ENCODE measurements around the gene SHC4. TPM values are rescaled to one million over a fixed set of nuclear protein-coding genes. Genes with fewer than 3 reads are reported as not detected.

The SHC4 gene
- total and polyA plus RNA-seq, 9 of the 15 experiments (the other 6 are each of a cell fraction or from before 2014, with no cell fraction given): 0.43 to 1.2 (median 0.67) TPM

DNA sequence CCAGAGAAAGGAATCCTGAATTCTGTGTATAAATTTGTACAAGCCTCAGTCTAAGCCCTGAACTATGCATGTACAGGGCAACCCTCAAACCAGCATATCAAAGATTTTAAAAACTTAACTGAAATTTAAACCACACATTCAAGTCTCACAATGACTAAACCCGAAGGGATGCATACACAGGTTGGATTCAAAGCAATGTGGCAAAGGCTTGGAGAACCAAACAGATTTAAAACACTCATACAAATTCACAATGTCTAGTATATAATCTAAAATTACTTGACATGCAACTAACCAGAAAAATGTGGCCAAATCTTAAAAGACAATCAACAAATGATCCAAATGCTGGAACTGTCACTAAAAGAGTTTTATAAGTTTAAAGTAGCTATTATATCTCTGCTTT, 189.2 kb downstream of the SHC4 start:
- no TSS peak for BruUV-seq (replicated peaks)

More for the DNA sequence above, 189.2 kb downstream of the SHC4 start:
- Histone ChIP-seq H4K20me1 (replicated peaks; ENCODE audit: control insufficient read depth, insufficient read depth, low read length) (no peaks in the 10 kb centered on the region), H3K27me3 (ENCODE audit: control insufficient read depth in 2 of 2, insufficient read depth in 2 of 2, low read length in 2 of 2) (no peaks in the 10 kb centered on the region), H3K4me2 (ENCODE audit: insufficient read depth, low read length) (no peak overlapping the region), H3K27ac (ENCODE audit: extremely low read depth, low read depth, low read length) (no peak overlapping the region), H3K4me3 (no peak overlapping the region), H3K36me3 (ENCODE audit: control insufficient read depth, insufficient read depth, low read length) (peaks cover 57% of the 10 kb centered on the region), H3K9me1 (ENCODE audit: control insufficient read depth, insufficient read depth, low read length) (no peaks in the 10 kb centered on the region), H3K9ac (ENCODE audit: insufficient read depth in 1 of 2, low read depth in 2 of 2, low read length in 2 of 2) (no peak overlapping the region), H3K79me2 (ENCODE audit: control insufficient read depth, insufficient read depth, low read length) (no peaks in the 10 kb centered on the region), H2AFZ (ENCODE audit: low read depth, low read length) (no peak overlapping the region), H3K9me3 (replicated peaks; ENCODE audit: control insufficient read depth, insufficient read depth, low read depth, low read length) (no peaks in the 10 kb centered on the region), H3K4me1 (replicated peaks in 1 of 2; ENCODE audit: control insufficient read depth in 2 of 2, insufficient read depth in 2 of 2, low read length in 2 of 2) (no peaks in the 10 kb centered on the region)
- 80% methylated on average over 1 of the region's 1 CpG for WGBS (ENCODE audit: insufficient coverage, low coverage, missing lambda C conversion rate)
- ATAC-seq: no peak
- no peak for DNase-seq (ENCODE audit: extremely low read depth in 1 of 4, low spot score in 3 of 4)
- ChIA-PET POLR2A (interaction anchor here (1.2 to 1.9 kb wide), 2 partner anchors 12 to 15 kb away, joined by 4 to 5 read pairs; no protein-coding TSS in a partner anchor), CTCF (ENCODE audit: low intra/inter-chr PET ratio) (no interaction called here)
- FAIRE-seq: no peak
- in situ Hi-C loops (cut with MboI): no loop called here
- intact Hi-C loops (cut with micrococcal nuclease): no loop called here
- no peak for TF ChIP-seq TARDBP (IDR thresholded peaks at IDR 0.05)

Small RNAs within 50 kb of the gene (small RNA-seq; reads per million reads assigned to genes)
- gene RF00019: not detected

Other genes starting within 250 kb of the SHC4 start
- gene CEP152, start 152.8 kb downstream of the SHC4 start, total RNA-seq (2014; rRNA removed): 23.6 and 24.0 TPM in 2 replicates
- gene CEP152, start 152.8 kb downstream of the SHC4 start, total RNA-seq (2014; rRNA removed; fragmentation: Illumina TruSeq; extraction: Trizol): 43.0 and 52.6 TPM in 2 replicates
- 36.2 and 41.1 TPM in 2 replicates for gene CEP152, start 152.8 kb downstream of the SHC4 start, total RNA-seq (2015; rRNA removed; fragmentation: Illumina TruSeq; extraction: Trizol)
- 21.8 and 26.0 TPM in 2 replicates for gene CEP152, start 152.8 kb downstream of the SHC4 start, total RNA-seq (2021)
- gene CEP152, start 152.8 kb downstream of the SHC4 start, polyA plus RNA-seq (2011; rRNA removed): 8.1 and 9.9 TPM in 2 replicates
- 20.6 and 25.7 TPM in 2 replicates for gene CEP152, start 152.8 kb downstream of the SHC4 start, polyA plus RNA-seq (2014; fragmentation: Illumina TruSeq; extraction: Trizol)
- gene CEP152, start 152.8 kb downstream of the SHC4 start, polyA plus RNA-seq (2014; fragmentation: Nextera tagmentation; extraction: Ambion mirVana): 10 to 100 TPM; 12.0 to 14.2 TPM
- 19.3 and 39.3 TPM in 2 replicates for gene CEP152, start 152.8 kb downstream of the SHC4 start, polyA plus RNA-seq (2014; rRNA removed)
- gene EID1, start 85.8 kb downstream of the SHC4 start, total RNA-seq (2014; rRNA removed): 167 and 170 TPM in 2 replicates
- 136 and 159 TPM in 2 replicates for gene EID1, start 85.8 kb downstream of the SHC4 start, total RNA-seq (2014; rRNA removed; fragmentation: Illumina TruSeq; extraction: Trizol)
- gene EID1, start 85.8 kb downstream of the SHC4 start, total RNA-seq (2015; rRNA removed; fragmentation: Illumina TruSeq; extraction: Trizol): 197 and 201 TPM in 2 replicates
- gene EID1, start 85.8 kb downstream of the SHC4 start, total RNA-seq (2021): 124 and 143 TPM in 2 replicates
- 118 and 154 TPM in 2 replicates for gene EID1, start 85.8 kb downstream of the SHC4 start, polyA plus RNA-seq (2011; rRNA removed)
- 134 and 176 TPM in 2 replicates for gene EID1, start 85.8 kb downstream of the SHC4 start, polyA plus RNA-seq (2014; fragmentation: Illumina TruSeq; extraction: Trizol)
- 10 to 100 TPM; 46.5 to 51.2 TPM for gene EID1, start 85.8 kb downstream of the SHC4 start, polyA plus RNA-seq (2014; fragmentation: Nextera tagmentation; extraction: Ambion mirVana)
- 177 and 211 TPM in 2 replicates for gene EID1, start 85.8 kb downstream of the SHC4 start, polyA plus RNA-seq (2014; rRNA removed)
- gene SECISBP2L, start 82.5 kb upstream of the SHC4 start, total RNA-seq (2014; rRNA removed): 9.5 and 14.1 TPM in 2 replicates
- gene SECISBP2L, start 82.5 kb upstream of the SHC4 start, total RNA-seq (2014; rRNA removed; fragmentation: Illumina TruSeq; extraction: Trizol): 11.8 and 13.5 TPM in 2 replicates
- gene SECISBP2L, start 82.5 kb upstream of the SHC4 start, total RNA-seq (2015; rRNA removed; fragmentation: Illumina TruSeq; extraction: Trizol): 10.4 and 12.1 TPM in 2 replicates
- gene SECISBP2L, start 82.5 kb upstream of the SHC4 start, total RNA-seq (2021): 10.4 and 11.5 TPM in 2 replicates
- gene SECISBP2L, start 82.5 kb upstream of the SHC4 start, polyA plus RNA-seq (2011; rRNA removed): 12.0 and 13.0 TPM in 2 replicates
- gene SECISBP2L, start 82.5 kb upstream of the SHC4 start, polyA plus RNA-seq (2014; fragmentation: Illumina TruSeq; extraction: Trizol): 6.4 and 7.6 TPM in 2 replicates
- 1 to 10 TPM in 1 of 2 experiments, under 1 TPM in 1; 0.55 to 1.1 TPM for gene SECISBP2L, start 82.5 kb upstream of the SHC4 start, polyA plus RNA-seq (2014; fragmentation: Nextera tagmentation; extraction: Ambion mirVana)
- gene SECISBP2L, start 82.5 kb upstream of the SHC4 start, polyA plus RNA-seq (2014; rRNA removed): 5.1 and 5.4 TPM in 2 replicates
- 38.5 and 66.4 TPM in 2 replicates for gene COPS2, start 191.7 kb upstream of the SHC4 start, total RNA-seq (2014; rRNA removed)
- 154 and 187 TPM in 2 replicates for gene COPS2, start 191.7 kb upstream of the SHC4 start, total RNA-seq (2014; rRNA removed; fragmentation: Illumina TruSeq; extraction: Trizol)
- gene COPS2, start 191.7 kb upstream of the SHC4 start, total RNA-seq (2015; rRNA removed; fragmentation: Illumina TruSeq; extraction: Trizol): 122 and 138 TPM in 2 replicates
- gene COPS2, start 191.7 kb upstream of the SHC4 start, total RNA-seq (2021): 106 and 107 TPM in 2 replicates
- gene COPS2, start 191.7 kb upstream of the SHC4 start, polyA plus RNA-seq (2011; rRNA removed): 81.9 and 119 TPM in 2 replicates
- 120 and 151 TPM in 2 replicates for gene COPS2, start 191.7 kb upstream of the SHC4 start, polyA plus RNA-seq (2014; fragmentation: Illumina TruSeq; extraction: Trizol)
- gene COPS2, start 191.7 kb upstream of the SHC4 start, polyA plus RNA-seq (2014; fragmentation: Nextera tagmentation; extraction: Ambion mirVana): 100 to 1,000 TPM; 105 to 117 TPM
- gene COPS2, start 191.7 kb upstream of the SHC4 start, polyA plus RNA-seq (2014; rRNA removed): 111 and 113 TPM in 2 replicates
- gene GALK2, start 206.3 kb upstream of the SHC4 start, total RNA-seq (2014; rRNA removed): 42.4 and 54.4 TPM in 2 replicates
- 55.7 and 56.9 TPM in 2 replicates for gene GALK2, start 206.3 kb upstream of the SHC4 start, total RNA-seq (2014; rRNA removed; fragmentation: Illumina TruSeq; extraction: Trizol)
- gene GALK2, start 206.3 kb upstream of the SHC4 start, total RNA-seq (2015; rRNA removed; fragmentation: Illumina TruSeq; extraction: Trizol): 48.1 and 50.7 TPM in 2 replicates
- 41.8 and 42.2 TPM in 2 replicates for gene GALK2, start 206.3 kb upstream of the SHC4 start, total RNA-seq (2021)
- 39.0 and 55.4 TPM in 2 replicates for gene GALK2, start 206.3 kb upstream of the SHC4 start, polyA plus RNA-seq (2011; rRNA removed)
- 31.1 and 36.2 TPM in 2 replicates for gene GALK2, start 206.3 kb upstream of the SHC4 start, polyA plus RNA-seq (2014; fragmentation: Illumina TruSeq; extraction: Trizol)
- 10 to 100 TPM; 81.6 to 82.0 TPM for gene GALK2, start 206.3 kb upstream of the SHC4 start, polyA plus RNA-seq (2014; fragmentation: Nextera tagmentation; extraction: Ambion mirVana)
- 32.8 and 37.8 TPM in 2 replicates for gene GALK2, start 206.3 kb upstream of the SHC4 start, polyA plus RNA-seq (2014; rRNA removed)

Data from K562 (cell line).